C4-2B (cell line): ENCODE results near the gene ATP6V1A.

Experiments
- CTCF ChIP-seq: fragments of 450-650 bp; conservative IDR thresholded peaks from 2 replicates; pipeline ENCODE4 v1.5.1; 2017; ENCODE audit warnings: mild to moderate bottlenecking
- ZFX ChIP-seq: fragments of 450-650 bp; IDR thresholded peaks from 2 replicates; pipeline ENCODE4 v1.6.1; 2017

GRCh38 chr3:113795693-113796092 is 48.9 kb downstream of the ATP6V1A start:
- no peak for TF ChIP-seq CTCF
- no peak for TF ChIP-seq ZFX
